GM23338 (cell line): Measurements from ENCODE around the gene CES3.

Experiments used
- CREB1 ChIP-seq: fragments of 250-450 bp; sonication (Bioruptor Pico); IDR thresholded peaks from 2 replicates; pipeline ENCODE4 v1.5.0; 2020; ENCODE audit warnings: low read depth, mild to moderate bottlenecking, moderate library complexity
- ETS1 ChIP-seq: IDR thresholded peaks from 2 replicates; pipeline ENCODE4 v1.6.1; 2016; ENCODE audit warnings: antibody characterized with exemption
- EZH2 ChIP-seq: fragments of 200-600 bp; sonication (generic); IDR thresholded peaks from one replicate; pipeline ENCODE4 v1.8.0; 2017; ENCODE audit warnings: antibody characterized with exemption, mild to moderate bottlenecking, low read depth; ENCODE audit not compliant: unreplicated experiment
- EZH2phosphoT487 ChIP-seq: fragments of 200-600 bp; sonication (generic); IDR thresholded peaks from one replicate; pipeline ENCODE4 v1.8.1; 2018; ENCODE audit warnings: antibody characterized with exemption; ENCODE audit not compliant: unreplicated experiment
- JUNB ChIP-seq: IDR thresholded peaks from one replicate; pipeline ENCODE4 v1.6.1; 2016; ENCODE audit warnings: antibody characterized with exemption; ENCODE audit not compliant: unreplicated experiment
- POLR2AphosphoS5 ChIP-seq: IDR thresholded peaks from 2 replicates; pipeline ENCODE4 v1.6.1; 2016; ENCODE audit warnings: antibody characterized with exemption, low read depth
- REST ChIP-seq: IDR thresholded peaks from one replicate; pipeline ENCODE4 v1.6.1; 2018; ENCODE audit warnings: antibody characterized with exemption; ENCODE audit not compliant: unreplicated experiment
- ZNF114 ChIP-seq: fragments of 250-450 bp; sonication (Bioruptor Pico); IDR thresholded peaks from 2 replicates; pipeline ENCODE4 v1.5.0; 2020; ENCODE audit warnings: mild to moderate bottlenecking, moderate library complexity
- ZNF331 ChIP-seq: fragments of 250-450 bp; sonication (Bioruptor Pico); IDR thresholded peaks from 2 replicates; pipeline ENCODE4 v1.5.0; 2020; ENCODE audit warnings: low read depth, mild to moderate bottlenecking, moderate library complexity
- TF ChIP-seq, protein P1 (sequence below), 2 experiments: fragments of 200-600 bp in 1 of 2; sonication (generic) in 1 of 2; conservative IDR thresholded peaks; 2 replicates each; pipeline versions ENCODE4 v1.5.1 to v1.6.1; 2016 to 2017; ENCODE audit warnings: antibody characterized with exemption in 2 of 2, low read depth in 2 of 2, mild to moderate bottlenecking in 2 of 2, moderate library complexity in 1 of 2
- TF ChIP-seq, protein P2 (sequence below): fragments of 250-450 bp; sonication (Bioruptor Pico); IDR thresholded peaks from 2 replicates; pipeline ENCODE4 v1.5.0; 2020; ENCODE audit warnings: mild to moderate bottlenecking, moderate library complexity

- TF ChIP-seq EZH2 = no peak
- TF ChIP-seq EZH2phosphoT487 = no peak
- TF ChIP-seq, protein P1, sequence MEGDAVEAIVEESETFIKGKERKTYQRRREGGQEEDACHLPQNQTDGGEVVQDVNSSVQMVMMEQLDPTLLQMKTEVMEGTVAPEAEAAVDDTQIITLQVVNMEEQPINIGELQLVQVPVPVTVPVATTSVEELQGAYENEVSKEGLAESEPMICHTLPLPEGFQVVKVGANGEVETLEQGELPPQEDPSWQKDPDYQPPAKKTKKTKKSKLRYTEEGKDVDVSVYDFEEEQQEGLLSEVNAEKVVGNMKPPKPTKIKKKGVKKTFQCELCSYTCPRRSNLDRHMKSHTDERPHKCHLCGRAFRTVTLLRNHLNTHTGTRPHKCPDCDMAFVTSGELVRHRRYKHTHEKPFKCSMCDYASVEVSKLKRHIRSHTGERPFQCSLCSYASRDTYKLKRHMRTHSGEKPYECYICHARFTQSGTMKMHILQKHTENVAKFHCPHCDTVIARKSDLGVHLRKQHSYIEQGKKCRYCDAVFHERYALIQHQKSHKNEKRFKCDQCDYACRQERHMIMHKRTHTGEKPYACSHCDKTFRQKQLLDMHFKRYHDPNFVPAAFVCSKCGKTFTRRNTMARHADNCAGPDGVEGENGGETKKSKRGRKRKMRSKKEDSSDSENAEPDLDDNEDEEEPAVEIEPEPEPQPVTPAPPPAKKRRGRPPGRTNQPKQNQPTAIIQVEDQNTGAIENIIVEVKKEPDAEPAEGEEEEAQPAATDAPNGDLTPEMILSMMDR (conservative IDR thresholded peaks at IDR 0.05; ENCODE audit: low read depth in 2 of 2) = peak; percentile 70 to 83
- TF ChIP-seq CREB1 (CRISPR knock-in tag) = no peak
- TF ChIP-seq POLR2AphosphoS5 = no peak
- no peak for TF ChIP-seq ZNF114 (CRISPR knock-in tag)
- no peak for TF ChIP-seq JUNB
- TF ChIP-seq REST = no peak
- TF ChIP-seq, protein P2, sequence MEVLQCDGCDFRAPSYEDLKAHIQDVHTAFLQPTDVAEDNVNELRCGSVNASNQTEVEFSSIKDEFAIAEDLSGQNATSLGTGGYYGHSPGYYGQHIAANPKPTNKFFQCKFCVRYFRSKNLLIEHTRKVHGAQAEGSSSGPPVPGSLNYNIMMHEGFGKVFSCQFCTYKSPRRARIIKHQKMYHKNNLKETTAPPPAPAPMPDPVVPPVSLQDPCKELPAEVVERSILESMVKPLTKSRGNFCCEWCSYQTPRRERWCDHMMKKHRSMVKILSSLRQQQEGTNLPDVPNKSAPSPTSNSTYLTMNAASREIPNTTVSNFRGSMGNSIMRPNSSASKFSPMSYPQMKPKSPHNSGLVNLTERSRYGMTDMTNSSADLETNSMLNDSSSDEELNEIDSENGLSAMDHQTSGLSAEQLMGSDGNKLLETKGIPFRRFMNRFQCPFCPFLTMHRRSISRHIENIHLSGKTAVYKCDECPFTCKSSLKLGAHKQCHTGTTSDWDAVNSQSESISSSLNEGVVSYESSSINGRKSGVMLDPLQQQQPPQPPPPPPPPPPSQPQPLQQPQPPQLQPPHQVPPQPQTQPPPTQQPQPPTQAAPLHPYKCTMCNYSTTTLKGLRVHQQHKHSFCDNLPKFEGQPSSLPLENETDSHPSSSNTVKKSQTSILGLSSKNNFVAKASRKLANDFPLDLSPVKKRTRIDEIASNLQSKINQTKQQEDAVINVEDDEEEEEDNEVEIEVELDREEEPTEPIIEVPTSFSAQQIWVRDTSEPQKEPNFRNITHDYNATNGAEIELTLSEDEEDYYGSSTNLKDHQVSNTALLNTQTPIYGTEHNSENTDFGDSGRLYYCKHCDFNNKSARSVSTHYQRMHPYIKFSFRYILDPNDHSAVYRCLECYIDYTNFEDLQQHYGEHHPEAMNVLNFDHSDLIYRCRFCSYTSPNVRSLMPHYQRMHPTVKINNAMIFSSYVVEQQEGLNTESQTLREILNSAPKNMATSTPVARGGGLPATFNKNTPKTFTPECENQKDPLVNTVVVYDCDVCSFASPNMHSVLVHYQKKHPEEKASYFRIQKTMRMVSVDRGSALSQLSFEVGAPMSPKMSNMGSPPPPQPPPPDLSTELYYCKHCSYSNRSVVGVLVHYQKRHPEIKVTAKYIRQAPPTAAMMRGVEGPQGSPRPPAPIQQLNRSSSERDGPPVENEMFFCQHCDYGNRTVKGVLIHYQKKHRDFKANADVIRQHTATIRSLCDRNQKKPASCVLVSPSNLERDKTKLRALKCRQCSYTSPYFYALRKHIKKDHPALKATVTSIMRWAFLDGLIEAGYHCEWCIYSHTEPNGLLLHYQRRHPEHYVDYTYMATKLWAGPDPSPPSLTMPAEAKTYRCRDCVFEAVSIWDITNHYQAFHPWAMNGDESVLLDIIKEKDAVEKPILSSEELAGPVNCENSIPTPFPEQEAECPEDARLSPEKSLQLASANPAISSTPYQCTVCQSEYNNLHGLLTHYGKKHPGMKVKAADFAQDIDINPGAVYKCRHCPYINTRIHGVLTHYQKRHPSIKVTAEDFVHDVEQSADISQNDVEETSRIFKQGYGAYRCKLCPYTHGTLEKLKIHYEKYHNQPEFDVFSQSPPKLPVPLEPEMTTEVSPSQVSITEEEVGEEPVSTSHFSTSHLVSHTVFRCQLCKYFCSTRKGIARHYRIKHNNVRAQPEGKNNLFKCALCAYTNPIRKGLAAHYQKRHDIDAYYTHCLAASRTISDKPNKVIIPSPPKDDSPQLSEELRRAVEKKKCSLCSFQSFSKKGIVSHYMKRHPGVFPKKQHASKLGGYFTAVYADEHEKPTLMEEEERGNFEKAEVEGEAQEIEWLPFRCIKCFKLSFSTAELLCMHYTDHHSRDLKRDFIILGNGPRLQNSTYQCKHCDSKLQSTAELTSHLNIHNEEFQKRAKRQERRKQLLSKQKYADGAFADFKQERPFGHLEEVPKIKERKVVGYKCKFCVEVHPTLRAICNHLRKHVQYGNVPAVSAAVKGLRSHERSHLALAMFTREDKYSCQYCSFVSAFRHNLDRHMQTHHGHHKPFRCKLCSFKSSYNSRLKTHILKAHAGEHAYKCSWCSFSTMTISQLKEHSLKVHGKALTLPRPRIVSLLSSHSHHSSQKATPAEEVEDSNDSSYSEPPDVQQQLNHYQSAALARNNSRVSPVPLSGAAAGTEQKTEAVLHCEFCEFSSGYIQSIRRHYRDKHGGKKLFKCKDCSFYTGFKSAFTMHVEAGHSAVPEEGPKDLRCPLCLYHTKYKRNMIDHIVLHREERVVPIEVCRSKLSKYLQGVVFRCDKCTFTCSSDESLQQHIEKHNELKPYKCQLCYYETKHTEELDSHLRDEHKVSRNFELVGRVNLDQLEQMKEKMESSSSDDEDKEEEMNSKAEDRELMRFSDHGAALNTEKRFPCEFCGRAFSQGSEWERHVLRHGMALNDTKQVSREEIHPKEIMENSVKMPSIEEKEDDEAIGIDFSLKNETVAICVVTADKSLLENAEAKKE (CRISPR knock-in tag) = no peak
- no peak for TF ChIP-seq ETS1
- no peak for TF ChIP-seq ZNF331
These were observed 32.2 kb upstream of the CES3 start for GRCh38 chr16:66928702-66929388.
